Head of caudate nucleus (tissue), 42 donors: ENCODE measurements around the gene RSRP1.
"Not testable (repeated sequence)": the region's sequence is repeated elsewhere in the genome, so short reads cannot be mapped to it uniquely, and the experiment has no call there.

Experiments used
- DNase-seq, 42 donors: peaks; one replicate each; pipeline versions ENCODE4 v3.0.0 to v3.0.0-alpha.2; 2020 to 2021; ENCODE audit warnings: mixed read lengths in 7 of 42
- intact Hi-C: fragments of 100-400 bp; cut with DNase I; formaldehyde crosslinking; loops from one replicate; pipeline ENCODE4 v1.15.0; 2022

The RSRP1 gene

DNA sequence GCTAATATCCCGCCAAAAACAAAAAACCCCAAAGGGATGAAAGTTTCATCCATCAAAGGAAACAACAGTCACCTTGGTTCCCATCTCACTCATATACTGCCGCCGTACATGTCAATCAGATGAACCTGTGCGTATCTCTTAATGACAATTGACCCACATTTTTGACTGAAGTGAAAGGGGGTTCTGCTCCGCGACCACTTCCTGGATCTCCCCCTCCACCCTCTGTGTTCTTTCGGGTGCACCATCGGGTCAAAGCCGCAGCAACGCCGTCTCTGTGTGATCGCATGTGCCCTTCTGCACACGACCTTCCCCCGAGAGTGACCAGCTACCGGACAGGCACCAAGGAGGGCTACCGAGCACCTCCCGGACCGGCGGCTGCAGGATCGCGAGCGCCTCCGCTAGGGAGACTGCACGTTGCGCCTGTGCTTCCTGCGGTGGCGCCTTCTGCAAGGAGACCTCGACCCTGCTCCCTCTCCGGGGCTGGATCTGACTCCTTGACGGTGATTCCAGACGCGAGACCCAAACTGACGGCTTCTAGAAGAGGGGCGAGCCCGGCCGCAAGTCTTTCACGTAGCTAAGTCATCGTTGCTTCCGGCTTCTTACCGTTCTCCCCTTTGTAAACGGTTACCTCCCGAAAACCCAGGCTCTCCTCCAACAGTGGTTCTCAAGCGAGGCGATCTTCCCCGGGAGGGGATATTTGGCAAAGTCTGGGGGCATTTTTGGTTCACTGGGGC lies 19.5 kb upstream of the RSRP1 start:
- peak in 25 of 42 donors; percentile 14 to 76 (median 58) for DNase-seq
- intact Hi-C loops: not testable (repeated sequence)

DNA sequence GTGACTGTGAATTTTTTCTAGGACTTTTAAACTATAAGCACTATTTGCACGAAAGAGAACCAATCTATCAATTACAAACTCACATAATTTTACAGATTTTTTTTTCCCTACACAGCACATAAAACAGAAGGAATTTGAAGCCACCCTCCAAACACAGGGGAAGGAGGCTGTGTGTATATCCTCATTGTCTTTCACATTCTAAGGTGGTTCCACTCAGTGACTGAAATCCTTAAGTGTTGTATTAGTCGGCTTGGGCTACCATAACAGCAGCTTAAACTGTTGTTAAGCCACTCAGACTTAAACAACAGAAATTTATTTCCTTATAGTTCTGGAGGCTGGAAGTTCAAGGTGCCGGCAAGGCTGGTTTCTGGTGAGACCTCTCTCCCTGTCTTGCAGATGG lies 13.1 kb upstream of the RSRP1 start:
- DNase-seq, intact Hi-C loops: not testable (repeated sequence)

DNA sequence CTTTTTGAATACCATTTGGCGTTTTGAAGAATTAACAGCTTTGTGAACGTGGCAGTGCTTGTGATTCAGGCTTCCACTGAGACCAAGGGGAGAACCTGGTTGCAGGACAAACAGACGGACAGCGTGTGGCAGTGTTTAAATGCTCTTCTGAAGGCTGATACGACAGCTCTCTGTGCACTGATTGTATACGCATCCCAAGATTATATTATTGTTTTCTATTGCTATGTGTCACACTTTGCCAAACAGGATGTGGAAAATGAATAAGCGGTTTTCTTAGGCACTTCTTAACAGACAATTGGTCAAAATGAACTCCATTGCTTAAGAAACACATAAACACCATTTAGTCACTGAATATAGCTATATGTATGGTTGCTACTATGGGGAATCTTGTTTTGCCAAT lies 12.6 kb upstream of the RSRP1 start:
- DNase-seq: not testable (repeated sequence)
- intact Hi-C loops: loop anchor here (10.0 kb wide), 1 partner anchor 75 kb away; the partner anchor contains the start of gene TMEM50A

DNA sequence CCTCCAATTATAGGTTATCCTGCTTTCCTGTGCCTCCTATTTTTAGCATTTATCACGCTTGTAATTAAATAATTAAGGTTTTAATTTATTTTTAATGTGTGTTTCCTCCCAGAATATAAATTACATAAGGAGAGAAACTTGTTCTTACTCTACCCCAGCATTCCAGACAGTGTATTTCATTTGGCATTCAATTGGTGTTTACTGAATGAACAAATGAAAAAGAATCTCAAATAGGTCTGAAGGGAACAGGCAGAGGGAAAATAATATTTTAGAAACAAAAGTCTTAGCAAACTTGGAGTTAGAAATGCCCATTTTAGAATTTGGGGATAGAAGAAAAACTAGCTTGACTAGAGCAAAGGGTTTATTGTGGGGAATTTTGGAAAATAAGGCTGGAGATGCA lies 9.9 kb upstream of the RSRP1 start:
- no peak for DNase-seq
- intact Hi-C loops: loop anchor here (10.0 kb wide), 1 partner anchor 78 kb away; the partner anchor contains the start of gene TMEM50A

DNA sequence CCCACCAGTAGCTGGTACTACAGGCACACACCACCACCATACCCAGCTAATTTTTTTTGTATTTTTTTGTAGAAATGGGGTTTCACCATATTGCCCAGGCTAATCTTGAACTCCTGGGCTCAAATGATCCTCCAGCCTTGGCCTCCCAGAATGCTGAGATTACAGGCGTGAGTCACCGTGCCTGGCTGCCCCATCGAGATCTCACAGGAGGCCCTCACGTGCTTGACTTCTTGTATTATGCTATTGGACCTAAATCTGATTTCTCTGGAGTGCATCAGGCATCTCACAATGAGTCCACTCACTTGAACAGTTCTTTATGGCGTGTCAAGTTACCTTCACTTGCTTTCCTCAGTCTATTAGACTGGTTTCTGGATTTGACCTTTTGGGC lies 9.3 kb upstream of the RSRP1 start:
- DNase-seq: no peak
- intact Hi-C loops: loop anchor here (10.0 kb wide), 1 partner anchor 78 kb away; the partner anchor contains the start of gene TMEM50A

DNA sequence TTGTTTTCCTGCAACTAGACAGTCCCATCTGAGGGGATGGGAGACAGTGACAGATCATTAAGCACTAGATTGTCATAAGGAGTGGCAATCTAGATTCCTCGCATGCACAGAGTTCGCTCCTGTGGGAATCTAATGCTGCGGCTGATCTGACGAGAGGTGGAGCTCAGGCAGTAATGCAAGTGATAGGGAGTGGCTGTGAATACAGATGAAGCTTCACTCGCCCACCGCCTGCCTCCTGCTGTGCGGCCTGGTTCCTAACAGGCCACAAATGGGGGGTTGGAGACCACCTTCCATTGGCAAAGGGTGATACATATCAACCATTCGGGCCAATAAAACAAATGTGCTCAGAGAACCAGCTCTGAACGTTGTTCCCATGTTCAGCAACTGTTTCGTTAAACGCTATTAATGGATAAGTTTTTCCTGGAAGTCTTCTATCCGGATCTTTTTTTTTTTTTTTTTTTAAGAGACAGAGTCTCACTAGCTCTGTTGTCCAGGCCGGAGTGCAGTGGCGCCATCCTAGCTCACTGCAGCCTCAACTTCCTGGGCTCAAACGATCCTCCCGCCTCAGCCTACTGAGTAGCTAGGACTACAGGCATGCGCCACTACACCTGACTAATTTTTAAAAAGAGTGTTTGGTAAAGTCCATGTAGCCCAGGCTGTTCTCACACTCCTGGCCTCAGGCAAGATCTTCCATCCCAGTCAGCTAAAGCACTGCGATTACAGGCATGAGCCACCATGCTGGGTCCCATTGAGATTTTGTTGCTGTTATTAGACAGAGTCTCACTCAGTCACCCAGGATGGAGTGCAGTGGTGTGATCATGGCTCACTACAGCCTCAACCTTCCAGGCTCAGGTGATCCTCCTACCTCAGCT lies 8.7 kb upstream of the RSRP1 start:
- intact Hi-C loops: loop anchor here (10.0 kb wide), 1 partner anchor 79 kb away; the partner anchor contains the start of gene TMEM50A

DNA sequence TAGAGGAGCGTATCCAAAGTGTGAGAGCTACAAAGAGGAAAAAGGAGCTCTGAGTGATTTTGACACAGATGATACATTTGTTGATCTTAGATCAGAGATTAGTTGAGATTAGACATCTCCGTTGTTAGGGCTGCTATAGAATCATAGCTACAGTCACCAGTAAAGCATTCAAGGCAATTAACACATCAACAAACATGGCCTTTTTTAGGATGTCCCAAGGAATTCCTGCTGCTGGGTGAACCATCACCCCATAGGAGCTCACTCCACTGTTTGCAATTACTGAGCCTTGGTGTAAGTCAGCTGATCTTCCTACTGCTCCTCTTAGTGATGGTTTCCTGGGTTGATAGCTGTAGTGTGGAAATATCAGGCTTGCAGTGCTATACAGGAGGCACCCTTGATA lies 6.7 kb upstream of the RSRP1 start:
- intact Hi-C loops: loop anchor here (10.0 kb wide), 1 partner anchor 81 kb away; the partner anchor contains the start of gene TMEM50A
- DNase-seq: no peak

More for the DNA sequence above, 8.7 kb upstream of the RSRP1 start:
- DNase-seq: peak in 28 of 42 donors; percentile 24 to 78 (median 52)

DNA sequence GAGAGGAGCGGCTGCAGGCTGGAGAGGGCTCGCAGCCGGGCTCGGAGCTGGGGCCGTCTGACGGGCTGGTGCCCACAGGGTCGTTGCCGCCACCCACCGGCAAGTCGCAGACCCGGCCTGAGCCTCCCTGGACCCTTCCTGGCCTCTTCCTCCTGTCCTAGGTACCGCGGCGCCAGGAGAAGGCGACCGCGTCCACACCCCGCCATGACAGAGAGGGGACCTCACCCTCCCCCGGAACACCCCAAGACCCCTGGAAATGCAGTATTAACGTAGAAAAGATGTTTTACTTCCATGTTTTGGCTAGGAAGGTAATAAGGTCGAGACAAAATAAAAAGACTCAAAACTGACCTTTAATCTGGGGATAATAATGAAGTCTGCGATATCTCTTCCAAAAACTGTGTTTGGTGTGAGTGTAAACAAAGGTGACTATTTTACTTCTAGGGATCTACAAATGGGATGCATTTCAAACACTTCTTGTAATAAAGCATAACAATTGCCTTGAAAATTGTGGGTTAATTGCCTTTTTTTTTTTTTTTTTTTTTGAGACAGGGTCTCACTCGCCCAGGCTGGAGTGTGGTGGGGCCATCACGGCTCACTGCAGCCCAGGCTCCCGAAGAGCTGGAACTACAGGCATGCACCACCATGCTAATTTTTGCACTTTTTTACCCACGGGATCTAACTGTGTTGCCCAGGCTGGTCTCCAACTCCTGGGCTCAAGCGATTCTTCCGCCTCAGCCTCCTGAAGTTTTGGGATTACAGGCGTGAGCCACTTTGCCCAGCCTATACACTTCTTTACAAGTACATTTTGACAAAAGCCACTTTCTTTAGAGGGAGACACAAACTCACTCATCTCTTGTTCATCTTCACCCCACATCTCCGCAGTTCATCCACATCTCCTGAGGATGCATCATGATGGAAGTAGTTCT lies 838 bp upstream of the RSRP1 start:
- intact Hi-C loops: loop anchor here (5.0 to 10.0 kb wide), 2 partner anchors 184 to 567 kb away; partner anchors contain the start of genes MACO1 and MTFR1L
- no peak for DNase-seq

DNA sequence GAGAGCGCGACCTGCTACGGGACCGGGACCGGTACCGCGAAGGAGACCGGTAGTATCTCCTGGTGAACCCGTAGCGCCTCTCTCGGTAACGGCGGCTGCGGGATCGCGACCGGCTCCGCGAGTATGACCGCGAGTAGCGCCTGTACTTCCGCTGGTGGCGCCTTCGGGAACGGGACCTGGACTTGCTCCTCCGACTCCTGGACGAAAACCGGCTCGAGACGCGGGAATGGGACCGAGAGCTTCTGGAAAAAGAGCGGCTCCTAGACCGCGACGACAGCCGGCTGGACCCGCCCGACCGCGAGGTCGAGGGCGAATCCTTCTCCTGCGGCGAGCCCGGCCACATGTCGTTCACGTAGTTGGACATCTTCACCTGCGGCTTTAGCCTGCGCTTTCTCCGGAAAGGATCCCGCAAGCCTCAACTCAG lies 642 bp downstream of the RSRP1 start:
- intact Hi-C loops: loop anchor here (5.0 to 10.0 kb wide), 2 partner anchors 186 to 568 kb away; partner anchors contain the start of genes MACO1 and MTFR1L
- DNase-seq: peak in 28 of 42 donors; percentile 13 to 65 (median 38)

DNA sequence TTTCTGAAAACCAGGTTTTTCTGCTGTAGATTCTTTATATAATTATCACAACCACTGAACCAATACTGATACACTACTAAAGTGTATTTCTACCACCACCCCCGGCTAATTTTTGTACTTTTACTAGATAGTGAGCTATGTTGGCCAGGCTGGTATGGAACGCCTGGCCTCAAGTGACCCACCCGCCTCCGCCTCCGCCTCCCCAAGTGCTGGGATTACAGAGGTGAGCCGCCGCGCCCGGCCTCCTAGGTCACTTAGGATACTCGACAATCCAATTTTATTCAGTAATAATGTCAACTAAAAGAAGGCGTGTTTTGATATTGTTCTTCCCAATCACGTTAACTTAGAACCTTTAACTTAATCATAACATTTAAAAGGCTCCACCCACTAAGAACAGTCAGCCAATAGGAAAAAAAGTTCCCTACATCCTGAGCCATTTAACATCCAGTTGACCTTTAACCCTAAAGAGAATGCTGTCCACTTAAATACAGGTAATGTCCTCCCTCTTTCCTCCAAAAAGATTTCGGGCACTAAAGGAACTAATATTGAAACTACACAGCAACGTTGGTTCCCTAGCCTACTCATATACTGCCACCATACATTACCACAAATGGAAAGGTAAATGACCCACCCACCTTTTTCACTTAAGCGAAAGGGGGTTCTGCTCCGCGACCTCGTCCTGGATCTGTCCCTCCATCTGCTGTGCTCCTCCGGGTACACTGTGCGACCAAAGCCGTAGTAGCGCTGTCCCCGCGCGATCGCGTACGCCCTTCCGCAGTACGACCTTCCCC lies 1.2 kb downstream of the RSRP1 start:
- DNase-seq: no peak
- intact Hi-C loops: loop anchor here (5.0 to 10.0 kb wide), 2 partner anchors 186 to 569 kb away; partner anchors contain the start of genes MACO1 and MTFR1L

DNA sequence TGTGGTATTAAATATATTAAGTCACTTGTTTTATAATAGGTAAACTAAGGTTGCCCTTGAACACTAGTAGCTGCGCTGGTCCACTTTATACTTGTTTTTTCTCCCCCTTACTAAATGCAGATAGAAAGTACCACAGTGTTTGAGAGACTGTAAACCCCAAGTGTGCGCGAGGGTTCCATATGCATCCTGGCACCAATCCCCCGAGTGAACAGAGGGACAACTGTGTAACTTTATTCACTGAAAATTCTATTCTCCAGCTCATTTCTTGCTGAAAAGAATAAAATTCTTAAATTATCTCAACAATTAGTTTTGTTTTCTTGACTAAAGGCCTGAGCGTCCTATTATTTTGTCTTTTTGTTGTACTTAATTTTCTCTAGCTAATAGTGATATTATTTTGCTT lies 1.9 kb downstream of the RSRP1 start:
- intact Hi-C loops: loop anchor here (5.0 to 10.0 kb wide), 2 partner anchors 187 to 569 kb away; partner anchors contain the start of genes MACO1 and MTFR1L
- no peak for DNase-seq

DNA sequence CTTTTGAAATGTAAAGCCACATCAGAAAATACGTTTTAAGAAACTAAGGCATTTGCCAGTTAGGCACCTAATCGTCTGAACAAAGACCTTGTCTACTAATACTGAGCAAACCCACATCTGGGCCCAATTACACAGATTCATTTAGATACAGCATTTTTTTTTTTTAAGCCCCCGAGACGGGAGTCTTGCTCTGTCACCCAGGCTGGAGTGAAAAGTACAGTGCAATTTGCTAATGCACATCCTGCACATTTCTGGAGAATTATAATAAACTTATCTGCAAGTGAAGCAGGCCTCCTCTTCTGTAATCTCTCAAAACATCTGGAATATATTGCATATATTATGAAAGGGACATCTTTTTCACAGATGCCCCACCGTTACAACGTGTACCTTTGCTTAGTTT lies 3.3 kb downstream of the RSRP1 start:
- intact Hi-C loops: loop anchor here (10.0 kb wide), 1 partner anchor 571 kb away; the partner anchor contains the start of gene MTFR1L
- no peak for DNase-seq

DNA sequence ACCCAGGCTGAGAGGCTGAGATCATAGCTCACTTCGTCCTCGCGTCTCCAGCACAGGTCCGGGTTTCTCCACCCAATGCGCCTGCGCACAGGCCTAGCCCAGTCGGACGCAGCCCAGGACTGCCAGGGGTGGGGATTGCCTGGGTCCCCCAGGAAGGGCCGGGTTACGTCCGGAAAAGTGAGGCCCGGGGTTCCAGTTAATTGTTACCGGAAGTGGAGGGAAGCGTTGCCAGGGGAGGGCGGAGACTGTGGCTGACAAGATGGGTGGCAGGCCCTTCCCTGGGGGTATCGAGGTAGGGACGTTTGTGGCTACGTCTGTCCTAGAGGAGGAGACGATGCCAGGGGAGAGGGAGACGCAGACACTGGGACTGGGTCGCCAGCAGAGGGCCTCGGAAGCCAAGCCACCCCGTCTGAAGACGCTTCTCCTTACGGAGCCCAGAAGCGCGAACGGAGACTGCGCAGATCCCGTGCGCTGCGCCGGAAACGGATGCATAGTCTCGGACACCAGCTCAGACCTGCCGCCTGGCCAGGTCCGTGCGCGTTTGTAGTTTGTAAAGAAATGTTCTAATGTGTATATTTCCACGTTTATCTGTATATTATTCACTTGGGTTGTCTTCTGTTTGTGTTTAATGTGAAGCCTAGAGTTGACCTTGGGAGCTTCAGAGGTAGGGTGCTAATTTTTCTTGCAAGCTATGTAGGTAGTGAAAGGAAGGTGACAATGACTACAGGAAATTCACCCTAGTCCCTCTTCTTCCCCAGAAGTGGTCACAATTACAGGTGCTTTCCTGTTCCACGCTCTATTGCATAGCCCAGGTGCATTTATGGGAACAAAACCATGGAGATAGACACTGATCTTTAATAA lies 7.3 kb downstream of the RSRP1 start:
- DNase-seq: peak; percentile 81 to 95 (median 89)
- intact Hi-C loops: loop anchor here (10.0 kb wide), 1 partner anchor 575 kb away; the partner anchor contains the start of gene MTFR1L

DNA sequence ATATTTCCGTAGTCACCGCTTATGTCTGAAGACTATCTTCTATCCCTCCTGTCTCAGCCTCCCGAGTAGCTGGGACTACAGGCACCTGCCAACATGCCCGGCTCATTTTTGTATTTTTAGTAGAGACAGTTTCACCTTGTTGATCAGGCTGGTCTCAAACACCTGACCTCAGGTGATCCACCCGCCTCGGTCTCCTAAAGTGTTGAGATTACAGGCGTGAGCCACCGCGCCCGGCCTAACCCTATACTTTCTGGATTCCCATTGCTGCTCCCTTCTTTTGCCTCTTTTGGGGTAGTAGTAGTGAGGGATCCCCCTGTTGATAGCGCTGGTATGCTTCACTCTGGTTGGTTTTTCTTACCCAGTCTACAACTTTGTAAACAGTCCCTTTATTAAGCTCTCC lies 9.2 kb downstream of the RSRP1 start:
- intact Hi-C loops: no loop called here
- no peak for DNase-seq

DNA sequence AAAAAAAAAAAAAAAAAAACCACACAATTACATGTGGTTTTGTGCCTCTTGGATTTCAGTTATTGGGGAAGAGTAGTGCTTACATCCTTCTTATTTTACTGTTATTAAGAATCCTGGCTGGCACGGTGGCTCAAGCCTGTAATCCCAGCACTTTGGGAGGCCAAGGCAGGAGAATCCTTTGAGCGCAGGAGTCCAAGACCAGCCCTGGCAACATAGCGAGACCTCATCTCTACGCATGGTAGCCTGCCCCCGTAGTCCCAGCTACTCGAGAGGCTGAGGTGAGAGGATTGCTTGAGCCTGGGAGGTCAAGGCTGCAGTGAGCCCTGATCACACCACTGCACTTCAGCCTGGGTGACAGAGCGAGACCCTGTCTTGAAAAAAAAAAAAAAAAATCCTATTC lies 11.0 kb downstream of the RSRP1 start:
- DNase-seq, intact Hi-C loops: not testable (repeated sequence)

DNA sequence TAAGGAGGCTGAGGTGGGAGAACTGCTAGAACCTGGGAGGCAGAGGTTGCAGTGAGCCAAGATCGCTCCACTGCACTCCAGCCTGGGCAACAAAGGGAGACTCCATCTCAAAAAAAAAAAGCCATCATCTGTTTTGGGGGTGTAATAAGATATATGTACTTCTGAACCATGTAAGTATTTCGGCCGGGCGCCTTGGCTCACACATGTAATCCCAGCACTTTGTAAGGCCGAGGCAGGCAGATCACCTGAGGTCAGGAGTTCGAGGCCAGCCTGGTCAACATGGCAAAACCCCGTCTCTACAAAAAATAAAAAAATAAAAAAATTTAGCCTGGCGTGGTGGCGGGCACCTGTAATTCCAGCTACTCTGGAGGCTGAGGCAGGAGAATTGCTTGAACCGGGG lies 11.8 kb downstream of the RSRP1 start:
- DNase-seq, intact Hi-C loops: not testable (repeated sequence)
